Fibroblast of skin of scalp (primary cell): ENCODE results near the gene LHFPL6.

Experiments used
- DNase-seq: peaks from one replicate; pipeline ENCODE4 v3.0.0-alpha.2; 2013

Gene LHFPL6

GRCh38 chr13:39297023-39297422 lies 306.0 kb downstream of the LHFPL6 start:
- DNase-seq, result no peak

DNA sequence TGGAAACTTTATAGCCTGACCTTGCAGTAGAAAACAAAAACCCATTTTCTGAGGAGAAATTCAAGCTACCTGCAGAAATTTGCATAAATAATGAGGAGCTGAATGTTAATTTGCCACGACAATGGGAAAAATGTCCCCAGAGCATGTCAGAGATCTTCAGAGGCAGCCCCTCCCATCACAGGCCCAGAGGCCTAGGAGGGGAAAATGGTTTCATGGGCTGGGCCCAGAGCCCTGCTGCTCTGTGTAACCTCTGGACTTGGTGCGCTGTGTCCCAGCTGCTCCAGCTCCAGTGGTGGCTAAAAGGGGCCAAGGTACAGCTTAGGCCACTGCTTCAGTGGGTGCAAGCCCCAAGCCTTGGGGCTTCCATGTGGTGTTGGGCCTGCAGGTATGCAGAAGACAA lies 306.8 kb downstream of the LHFPL6 start:
- no peak for DNase-seq
